GM21528 (cell line): ENCODE results near the gene CACNA2D2.

ENCODE experiments used
- ATAC-seq: cut with Tn5 transposase; IDR thresholded peaks from one replicate; pipeline ENCODE4 v1.9.1; 2021; ENCODE audit warnings: mild to moderate bottlenecking, moderate library complexity; ENCODE audit not compliant: unreplicated experiment, low FRiP score

Gene CACNA2D2

DNA sequence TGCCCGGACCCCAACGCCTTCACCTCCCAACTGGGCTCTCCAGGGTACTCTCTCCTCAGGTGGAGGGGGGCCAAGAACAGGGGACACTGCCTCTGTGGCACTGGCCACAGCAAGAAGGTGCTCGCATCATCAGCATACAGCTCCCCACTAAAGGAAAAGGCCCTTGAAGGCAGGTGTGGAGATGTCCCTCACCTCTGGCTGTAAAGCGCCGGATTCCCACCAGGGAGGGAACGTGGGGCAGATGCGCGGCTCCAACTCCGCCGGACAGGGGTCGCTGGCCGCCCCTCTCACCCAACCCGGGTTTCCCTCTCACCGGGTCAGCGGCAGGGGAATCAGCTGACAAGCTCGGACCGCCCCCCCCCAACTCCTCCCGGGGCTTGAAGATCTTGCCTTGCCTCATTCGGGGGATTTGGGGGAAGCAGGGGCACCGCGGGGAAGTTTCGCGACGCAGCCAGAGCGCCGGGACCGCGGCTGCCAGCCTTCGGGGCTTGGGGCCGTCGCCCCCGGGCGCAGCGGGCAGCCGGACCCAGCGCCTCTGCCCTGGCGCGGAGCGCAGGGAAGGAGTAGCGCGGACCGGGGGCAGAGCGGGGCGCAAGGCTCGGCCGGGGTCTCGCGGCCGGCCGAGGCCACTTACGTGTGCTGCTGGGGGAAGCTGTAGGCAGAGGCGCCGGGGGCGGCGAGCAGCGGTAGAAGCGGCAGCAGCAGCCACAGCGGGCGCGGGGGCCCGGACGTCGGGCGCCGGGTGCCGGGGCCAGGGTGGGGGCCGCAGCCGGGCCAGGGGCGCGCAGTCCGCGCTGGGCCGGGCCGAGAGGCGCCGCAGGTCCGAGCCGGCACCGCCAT, 630 bp downstream of the CACNA2D2 start:
- ATAC-seq, result no peak

DNA sequence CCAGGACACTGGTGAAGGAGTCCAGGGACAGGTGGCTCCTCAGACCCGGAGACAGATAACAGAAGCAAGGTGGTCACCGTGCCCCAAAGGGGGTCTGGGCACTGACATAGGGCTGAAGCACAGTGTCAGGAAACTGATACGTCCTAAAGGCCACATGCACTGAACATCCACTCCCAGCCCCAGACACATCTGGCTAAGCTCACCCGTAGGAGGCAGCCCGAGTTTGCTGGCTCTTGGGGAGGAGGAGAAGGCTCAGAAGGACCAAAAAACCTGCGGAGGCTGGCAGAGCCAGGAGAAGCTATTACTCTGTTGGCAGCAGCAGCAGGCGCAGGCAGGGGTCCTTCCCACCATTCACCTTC, 1.2 kb downstream of the CACNA2D2 start:
- no peak for ATAC-seq

DNA sequence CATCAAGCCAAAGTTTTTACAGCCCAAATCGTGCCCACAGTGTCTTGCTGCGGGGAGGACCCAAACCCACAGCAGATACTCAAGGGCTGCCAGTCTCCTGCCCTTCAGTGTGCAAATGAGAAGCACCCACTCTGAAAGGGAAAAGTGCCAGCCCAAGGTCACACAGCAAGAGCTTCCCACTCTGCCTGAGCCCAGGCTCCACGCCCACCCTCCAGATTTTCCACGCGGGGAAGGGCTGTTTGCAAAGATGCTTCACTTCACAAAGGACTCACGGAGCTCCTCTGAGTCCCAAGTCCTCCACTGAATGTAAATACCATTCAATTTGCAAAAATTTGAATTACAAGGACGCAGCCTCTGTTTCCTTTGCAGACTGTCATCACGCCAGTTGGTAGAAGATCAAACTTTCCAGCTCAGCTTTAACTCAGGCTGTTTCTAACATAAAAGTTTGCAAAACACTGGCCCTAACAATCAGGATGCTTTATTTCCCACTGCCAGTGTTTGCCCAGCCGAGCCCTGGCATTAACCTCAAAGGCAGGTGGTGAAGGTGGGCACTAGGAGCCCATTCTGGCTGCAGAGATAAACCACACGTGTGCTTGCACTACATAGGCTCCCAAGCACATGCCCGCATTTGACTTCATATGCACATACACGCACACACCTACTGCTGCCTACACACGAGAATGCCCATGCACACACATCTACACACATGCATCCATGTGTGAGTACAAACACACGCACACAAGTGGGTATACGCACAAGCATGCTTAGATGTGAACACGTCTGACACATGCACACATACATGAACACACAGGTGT, 7.6 kb downstream of the CACNA2D2 start:
- no peak for ATAC-seq

DNA sequence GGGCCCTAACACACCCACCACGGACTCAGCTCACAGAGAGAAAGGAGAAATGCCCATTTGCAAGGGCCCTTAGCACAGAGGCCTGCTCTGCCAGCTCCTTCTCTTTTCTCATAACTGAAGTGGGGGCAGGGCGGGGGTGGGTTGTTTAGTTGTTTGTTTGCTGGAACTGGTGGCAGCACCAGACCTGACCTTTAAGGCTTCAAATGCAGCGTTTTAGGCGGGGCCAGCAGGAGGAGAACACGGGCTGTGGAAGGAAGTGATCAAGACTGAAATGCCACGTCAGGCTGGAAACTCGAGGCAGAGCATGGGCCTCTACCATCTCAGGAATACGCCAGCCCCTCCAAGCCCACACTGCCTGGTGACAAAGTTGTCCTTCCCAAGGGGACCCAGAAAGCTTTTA, 9.3 kb downstream of the CACNA2D2 start:
- ATAC-seq, result no peak

DNA sequence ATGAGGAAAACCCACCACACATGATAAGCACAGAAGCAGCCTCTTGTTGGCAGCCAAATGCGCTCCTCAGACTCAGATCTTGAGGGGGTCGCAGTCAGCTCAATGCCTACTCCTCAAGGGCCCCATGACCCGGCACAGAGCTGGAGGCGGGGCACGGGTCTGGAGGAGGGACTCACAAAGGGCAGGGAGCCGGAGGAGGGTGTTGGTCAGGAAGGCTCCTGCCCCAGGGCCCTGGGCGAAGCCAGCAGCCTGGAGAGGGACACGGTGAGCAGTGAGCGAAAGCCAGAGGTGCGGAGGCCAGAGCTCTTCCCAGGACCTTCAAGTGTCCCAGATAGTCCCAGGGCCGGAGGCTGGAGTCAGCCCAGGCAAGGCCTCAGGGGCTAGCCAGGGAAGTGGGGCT, 9.8 kb downstream of the CACNA2D2 start:
- no peak for ATAC-seq

DNA sequence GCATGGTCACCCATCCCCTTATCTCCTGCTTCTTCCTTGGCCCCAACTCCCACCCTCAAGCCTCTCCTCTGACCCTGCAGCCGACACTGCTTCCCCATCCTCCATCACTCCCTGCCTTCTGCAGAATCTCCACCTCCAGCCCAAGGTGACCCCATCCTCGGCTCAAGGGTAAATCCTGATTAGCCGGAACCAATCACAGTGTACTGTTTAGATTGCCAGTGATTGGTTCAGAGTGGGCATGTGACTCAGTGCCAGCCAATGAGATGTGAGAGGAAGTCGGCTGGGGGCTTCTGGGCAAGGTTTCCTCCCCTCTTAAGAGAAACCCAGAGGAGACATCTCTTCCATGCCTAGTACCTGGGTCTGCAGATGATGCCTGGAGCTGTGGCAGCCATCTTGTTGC, 10.3 kb downstream of the CACNA2D2 start:
- no peak for ATAC-seq

DNA sequence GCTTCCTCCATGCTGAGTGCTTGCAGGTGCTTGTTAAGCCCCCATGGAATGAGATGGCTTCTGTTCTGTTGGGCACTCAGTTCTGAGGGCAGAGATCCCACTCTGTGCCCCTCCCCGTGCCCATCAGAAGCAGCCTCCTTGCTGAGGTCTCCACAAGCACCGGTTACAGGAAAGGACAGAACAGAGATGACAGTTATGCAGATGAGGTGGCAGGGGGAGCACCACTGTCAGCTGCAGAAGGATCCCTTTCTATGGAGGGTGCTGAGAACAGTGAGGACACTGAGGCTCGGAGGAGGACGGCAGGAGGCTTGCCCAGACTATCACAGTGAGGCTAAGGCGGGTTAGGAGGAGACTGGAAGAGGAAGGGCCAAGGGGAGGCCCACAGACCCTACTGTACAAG, 12.4 kb downstream of the CACNA2D2 start:
- ATAC-seq, result no peak

DNA sequence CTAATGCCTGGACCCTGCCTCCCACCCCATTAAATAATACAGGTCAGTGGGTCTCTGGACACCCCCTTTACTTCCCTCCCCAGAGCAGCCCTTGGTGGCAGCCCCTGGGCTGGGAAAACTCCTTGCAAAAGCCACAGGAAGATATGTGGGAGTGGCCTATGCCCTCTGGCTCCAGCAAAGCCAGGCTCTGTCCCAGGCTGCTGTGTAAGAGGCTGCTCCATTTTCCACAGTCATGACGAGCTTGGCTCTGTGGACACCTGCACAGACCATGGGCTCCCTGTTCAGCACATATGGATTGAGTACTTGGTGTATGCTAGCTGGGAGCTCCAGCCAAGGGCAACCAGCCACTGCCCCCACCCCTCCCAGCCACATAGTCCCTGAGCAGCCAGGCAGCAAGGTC, 13.0 kb downstream of the CACNA2D2 start:
- no peak for ATAC-seq

DNA sequence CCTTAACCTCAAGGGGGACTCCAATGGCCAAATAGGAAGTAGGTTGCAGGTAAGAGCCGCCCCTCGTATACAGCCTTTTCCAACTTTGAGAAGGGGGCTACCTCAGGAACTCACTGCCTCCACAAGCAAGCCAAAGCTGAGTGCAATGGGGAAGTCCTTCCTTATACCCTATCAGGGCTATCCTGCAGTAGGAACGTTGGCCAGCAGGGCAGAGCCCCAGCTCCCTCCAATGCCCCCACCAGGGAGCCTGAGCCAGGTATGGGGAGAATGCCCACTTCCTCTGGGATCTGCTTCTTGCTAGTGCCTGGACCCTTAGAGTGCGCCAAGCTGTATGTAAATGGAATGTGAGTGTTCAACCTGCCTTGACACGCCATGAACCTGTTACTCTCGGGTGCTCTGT, 16.3 kb downstream of the CACNA2D2 start:
- ATAC-seq, result no peak

DNA sequence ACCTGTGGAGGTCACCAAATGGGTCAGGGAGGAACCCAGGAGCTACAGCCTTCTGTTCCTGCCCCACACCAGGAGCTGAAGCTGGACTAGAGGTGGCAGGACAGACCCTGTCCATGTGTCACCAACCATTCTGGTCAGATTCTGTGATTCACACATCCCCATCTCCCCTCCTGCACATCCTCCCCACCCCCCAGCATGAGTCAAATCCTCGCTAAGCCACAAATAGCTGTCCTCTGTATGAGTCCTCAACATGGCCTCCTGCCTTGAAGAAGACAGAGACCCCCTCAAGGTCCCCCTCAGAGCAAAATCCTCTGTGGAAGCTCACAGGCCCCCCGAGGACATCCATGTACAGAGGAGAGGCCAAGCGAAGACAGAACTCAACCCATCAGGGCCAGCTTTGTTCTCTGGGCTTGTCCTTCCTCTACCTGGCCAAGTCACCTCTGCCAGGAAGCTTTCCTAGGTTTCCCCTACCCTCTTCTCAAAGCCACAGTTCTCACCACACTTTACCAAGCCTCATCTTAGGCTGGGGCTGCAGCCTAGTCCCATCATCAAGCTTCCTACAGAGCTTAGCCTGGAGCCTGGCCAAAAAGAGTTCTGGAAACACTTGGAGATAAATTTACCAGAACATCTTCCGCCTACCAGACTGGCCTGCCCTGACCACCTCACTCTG, 17.1 kb downstream of the CACNA2D2 start:
- ATAC-seq, result no peak

DNA sequence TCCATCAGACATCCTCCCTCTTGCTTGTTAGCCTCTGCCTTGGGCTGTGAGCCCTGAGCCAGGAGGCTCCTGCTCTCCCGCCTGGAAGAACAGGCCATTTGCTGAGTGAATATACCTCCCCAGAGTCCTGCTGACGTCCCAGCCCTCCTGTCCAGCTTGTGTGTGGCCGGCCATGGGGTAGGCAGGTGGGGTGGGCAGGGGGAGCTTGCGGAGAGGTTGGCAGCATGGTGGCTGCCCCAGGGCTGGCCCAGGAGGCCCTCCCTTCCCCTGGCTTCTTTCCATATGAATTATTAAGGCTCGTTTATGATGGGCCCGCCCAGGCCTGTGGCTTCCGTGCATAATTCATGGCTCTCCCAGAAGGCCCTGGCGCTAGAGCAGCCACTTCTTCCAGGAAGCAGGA, 18.7 kb downstream of the CACNA2D2 start:
- ATAC-seq, result no peak

DNA sequence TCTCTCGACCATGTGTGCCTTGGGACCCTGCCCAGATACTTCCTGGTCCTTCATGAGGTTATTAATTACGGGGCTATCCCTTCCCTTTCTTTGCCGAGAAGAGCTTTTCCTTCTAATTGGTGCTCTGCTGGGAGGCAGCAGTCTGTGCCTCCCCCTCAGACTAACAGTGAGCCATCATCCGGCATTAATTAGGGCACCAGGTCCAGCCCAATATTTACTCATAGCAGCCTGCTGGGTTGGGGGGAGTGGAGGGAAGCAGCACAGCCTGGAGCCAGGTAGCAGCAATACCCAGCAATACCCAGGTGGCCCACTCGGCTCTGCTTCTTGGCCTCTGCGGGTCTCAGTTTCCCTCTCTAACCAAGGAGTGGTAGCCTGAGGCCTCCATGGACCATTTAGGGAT, 20.1 kb downstream of the CACNA2D2 start:
- ATAC-seq, result no peak

DNA sequence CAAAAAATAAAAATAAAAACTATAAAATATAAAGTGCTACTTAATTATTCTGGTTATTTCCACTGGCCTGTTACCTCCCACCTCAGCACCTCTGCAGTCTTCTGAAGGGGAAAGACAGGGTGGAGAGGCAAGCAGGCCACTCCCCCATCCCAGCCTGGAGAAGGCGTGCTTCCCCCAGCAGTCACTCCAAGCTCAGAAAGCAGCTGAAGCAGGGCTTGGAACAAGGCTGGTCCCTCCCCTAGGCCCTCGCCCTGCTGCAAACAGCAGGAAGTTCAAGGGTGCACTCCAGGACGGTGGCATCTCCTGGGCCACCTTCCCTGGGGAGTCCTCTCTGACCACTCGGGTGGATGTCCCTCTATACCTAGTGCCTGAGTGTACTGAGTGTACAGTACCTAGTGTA, 21.4 kb downstream of the CACNA2D2 start:
- no peak for ATAC-seq

DNA sequence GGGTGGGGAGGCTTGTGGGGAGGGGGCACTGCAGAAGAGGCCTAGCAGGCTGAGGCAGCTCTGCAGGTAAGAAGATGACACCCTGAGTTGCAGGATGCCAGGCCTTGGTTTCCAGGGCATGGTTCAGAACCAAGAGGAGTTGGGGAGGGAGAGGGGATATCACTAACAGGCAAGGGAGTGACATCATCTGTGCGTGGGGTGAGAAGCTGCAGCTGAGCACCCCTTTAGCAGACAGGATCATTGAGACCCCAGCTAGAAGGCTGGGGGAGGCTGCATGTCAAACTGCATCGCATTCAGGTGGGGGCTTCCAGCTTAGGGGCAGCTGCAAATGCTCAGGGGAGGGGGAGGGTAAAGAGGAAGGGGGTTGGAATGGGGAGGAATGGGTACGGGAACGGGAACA, 23.0 kb downstream of the CACNA2D2 start:
- no peak for ATAC-seq

DNA sequence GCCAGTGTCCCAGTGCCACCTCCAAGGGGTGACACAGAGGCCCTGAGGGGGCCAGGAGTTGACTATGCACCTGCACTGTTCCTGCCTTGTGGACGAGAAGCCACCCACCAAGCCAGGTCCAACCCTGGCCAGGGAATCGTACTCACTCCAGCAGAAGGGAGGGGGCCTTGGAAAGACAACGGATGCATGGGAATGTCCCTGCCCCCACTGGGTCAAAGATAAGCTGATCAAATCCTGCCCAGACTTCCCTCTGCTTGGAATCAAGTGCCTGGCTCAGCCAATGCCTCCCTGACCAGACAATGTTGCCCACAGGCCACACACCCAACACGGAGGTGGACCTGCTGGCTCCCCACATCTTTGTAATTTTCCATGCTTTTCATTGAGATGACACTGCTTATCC, 23.9 kb downstream of the CACNA2D2 start:
- no peak for ATAC-seq

DNA sequence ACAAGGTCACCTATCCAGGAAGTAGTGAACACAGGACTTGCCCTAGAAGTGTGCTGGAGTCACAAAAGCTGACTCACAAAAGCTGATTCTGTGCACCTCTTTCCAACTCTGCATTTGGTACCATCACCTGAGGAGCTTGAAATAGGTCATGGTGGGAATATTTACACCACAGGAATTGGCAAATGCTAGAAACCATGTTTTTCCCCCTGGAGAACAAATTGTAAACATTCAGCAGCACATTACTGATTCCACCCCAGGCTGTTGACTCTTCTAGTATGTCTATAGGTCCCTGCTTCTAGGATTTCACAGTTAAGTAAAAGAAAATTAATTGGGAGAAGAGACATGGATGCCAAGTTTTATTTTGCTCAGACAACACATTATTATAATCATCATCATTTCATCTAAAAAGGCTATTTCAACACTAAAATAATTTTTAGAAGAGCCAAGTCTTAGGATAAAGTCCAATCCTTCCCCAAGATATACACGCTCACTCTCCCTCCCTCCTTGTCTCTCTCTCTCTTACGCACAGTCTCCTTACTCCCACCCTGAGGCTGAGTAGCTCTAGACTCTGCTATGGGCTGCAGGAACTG, 24.7 kb downstream of the CACNA2D2 start:
- ATAC-seq, result no peak

DNA sequence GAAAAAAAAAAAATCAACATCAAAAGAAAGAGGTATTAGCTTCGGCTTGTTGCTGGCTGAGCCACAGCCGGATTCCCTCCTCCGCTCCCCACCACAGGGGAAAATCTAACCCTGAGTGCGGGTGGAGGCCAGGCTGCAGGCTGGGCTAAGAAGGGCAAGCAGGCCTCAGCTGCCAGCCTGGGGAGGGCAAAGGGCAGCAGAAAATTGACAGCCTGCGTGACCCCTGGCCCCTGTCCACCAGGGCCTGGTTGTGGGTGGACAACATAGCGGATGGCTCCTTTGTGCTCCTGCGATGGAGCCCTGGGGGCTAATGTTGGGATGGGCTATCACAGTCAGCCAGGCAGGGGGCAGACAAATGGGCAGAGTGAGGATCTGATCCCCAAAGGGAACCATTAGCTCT, 25.4 kb downstream of the CACNA2D2 start:
- no peak for ATAC-seq

DNA sequence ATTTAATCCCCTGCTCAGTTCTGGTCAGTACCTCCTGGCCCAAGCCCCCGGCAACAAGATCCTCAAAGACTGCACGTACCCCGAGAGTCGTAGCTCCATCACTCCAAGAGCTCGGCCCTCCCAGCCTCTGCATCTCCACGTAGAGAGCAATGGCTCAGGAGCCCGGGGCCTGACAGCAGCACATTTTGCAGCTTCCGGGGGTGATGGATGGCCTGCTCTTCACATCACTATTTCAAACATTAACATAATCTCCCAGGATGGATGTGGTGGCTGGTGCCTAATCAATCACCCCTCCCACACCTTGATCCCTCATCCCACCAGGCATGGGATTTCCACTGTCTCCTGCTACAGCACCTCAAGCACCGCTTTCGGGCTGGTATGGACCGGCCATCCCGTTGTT, 28.1 kb downstream of the CACNA2D2 start:
- no peak for ATAC-seq

DNA sequence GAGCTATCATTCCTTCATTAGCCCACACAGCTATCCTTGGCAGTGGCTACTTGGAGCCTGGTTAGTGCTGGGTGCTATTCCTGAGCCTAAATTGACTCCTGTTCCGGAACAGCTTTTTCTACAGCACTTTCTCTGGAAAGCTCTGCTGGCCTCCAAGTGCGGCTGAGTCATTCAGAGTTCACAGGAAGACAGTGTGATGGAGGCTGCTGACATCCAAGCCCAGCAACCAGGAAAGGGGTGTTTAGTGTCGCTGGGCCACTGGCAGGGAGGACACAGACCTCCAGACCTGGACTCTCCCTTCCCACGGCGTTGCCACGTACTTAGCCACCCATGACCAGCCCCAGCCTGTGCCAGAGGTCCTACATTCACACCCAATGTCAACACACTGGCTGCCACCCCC, 28.7 kb downstream of the CACNA2D2 start:
- no peak for ATAC-seq

DNA sequence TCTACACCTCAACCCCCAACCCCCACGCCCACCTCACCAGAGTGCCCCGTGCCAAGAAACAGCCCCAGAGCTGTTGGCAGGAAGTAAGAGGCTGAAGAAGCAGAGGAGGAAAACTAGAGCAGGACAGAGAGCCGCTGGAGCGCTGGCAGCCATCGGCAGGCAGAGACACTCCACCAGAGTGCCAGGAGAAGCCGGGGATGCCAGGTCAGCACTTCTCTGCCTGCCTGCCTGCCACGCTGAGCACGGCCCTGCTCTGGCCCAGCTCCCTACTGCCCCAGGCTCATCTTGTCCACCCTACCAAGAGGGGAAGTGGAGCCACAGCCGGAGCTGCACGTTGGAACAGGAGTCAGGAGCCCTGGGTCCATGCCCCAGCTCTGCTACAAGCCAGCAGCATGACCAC, 29.7 kb downstream of the CACNA2D2 start:
- no peak for ATAC-seq

DNA sequence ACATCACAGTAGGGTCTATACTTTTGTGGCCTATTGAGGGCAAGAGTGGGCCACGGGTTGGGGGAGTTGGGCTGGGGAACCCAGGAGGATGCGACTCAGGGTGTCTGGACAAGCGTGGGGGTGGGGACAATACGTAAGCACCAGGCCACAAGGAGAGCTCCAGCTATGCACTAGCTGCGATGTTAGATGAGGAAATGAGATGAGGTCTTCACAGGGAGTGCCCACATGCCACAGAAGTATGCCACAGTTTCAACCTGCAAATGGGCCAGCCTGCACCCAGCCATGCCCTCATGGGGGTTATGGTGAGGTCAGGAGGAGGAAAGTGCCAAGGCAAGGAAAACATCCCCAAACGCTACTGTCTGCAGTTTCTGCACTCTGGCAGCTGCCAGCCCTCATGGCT, 30.5 kb downstream of the CACNA2D2 start:
- ATAC-seq, result no peak
